A673 (cell line): ENCODE data around the gene RASA1. TPM values are rescaled to one million over a fixed set of nuclear protein-coding genes. Genes with fewer than 3 reads are reported as not detected.

Experiments used
- BruUV-seq: library from RNA; stranded (reverse); fragments of 400-500 nt; replicated peaks from 2 replicates; lab custom pipeline; 2021; lab: Mats Ljungman, UMichigan
- CTCF ChIA-PET: fragments of 300-600 bp; sonication (Branson Sonifier 250); formaldehyde crosslinking; loops from one replicate; lab custom pipeline; 2022; ENCODE audit warnings: antibody characterized with exemption; lab: Charles Lee
- POLR2A ChIA-PET: fragments of 300-600 bp; sonication (Branson Sonifier 250); formaldehyde crosslinking; loops from one replicate; lab custom pipeline; 2022; ENCODE audit warnings: antibody characterized with exemption; ENCODE audit not compliant: low non-redundant PET; lab: Charles Lee
- DNase-seq: peaks from one replicate; pipeline ENCODE4 v3.0.0-alpha.2; 2015; ENCODE audit warnings: low spot score
- H3K27ac ChIP-seq: fragments of 200-600 bp; sonication (generic); 2 replicates; pipeline ENCODE4 v1.5.1; 2016; ENCODE audit warnings: mixed run types, low read depth, mild to moderate bottlenecking, mixed read lengths, antibody characterized with exemption, low read length; ENCODE audit not compliant: poor library complexity, severe bottlenecking
- H3K27me3 ChIP-seq: fragments of 200-600 bp; sonication (generic); replicated peaks from 2 replicates; pipeline ENCODE4 v1.6.1; 2017; ENCODE audit warnings: mixed run types, low read depth, mild to moderate bottlenecking, mixed read lengths, antibody characterized with exemption, low read length; ENCODE audit not compliant: insufficient read depth, poor library complexity
- H3K36me3 ChIP-seq: fragments of 200-600 bp; sonication (generic); 2 replicates; pipeline ENCODE4 v1.6.1; 2016; ENCODE audit warnings: mixed run types, mild to moderate bottlenecking, mixed read lengths, antibody characterized with exemption, low read length; ENCODE audit not compliant: insufficient read depth, poor library complexity, severe bottlenecking
- H3K4me1 ChIP-seq: fragments of 200-600 bp; sonication (generic); 2 replicates; pipeline ENCODE4 v1.6.1; 2017; ENCODE audit warnings: mixed run types, mild to moderate bottlenecking, mixed read lengths, antibody characterized with exemption, low read length; ENCODE audit not compliant: insufficient read depth, poor library complexity, severe bottlenecking
- H3K4me3 ChIP-seq: fragments of 200-600 bp; sonication (generic); 2 replicates; pipeline ENCODE4 v1.5.1; 2016; ENCODE audit warnings: low read depth, mixed run types, mild to moderate bottlenecking, mixed read lengths, low read length; ENCODE audit not compliant: poor library complexity, severe bottlenecking
- H3K9me3 ChIP-seq: fragments of 200-600 bp; sonication (generic); 2 replicates; pipeline ENCODE4 v1.6.1; 2016; ENCODE audit warnings: mixed run types, low read depth, mild to moderate bottlenecking, mixed read lengths, antibody characterized with exemption, low read length; ENCODE audit not compliant: poor library complexity, severe bottlenecking
- EZH2 ChIP-seq: fragments of 200-600 bp; sonication (generic); IDR thresholded peaks from 2 replicates; pipeline ENCODE4 v1.6.1; 2017; ENCODE audit warnings: borderline replicate concordance, low read depth, mild to moderate bottlenecking, mixed read lengths, antibody characterized with exemption, low read length; ENCODE audit not compliant: poor library complexity, severe bottlenecking
- intact Hi-C: fragments of 100-400 bp; cut with micrococcal nuclease; formaldehyde crosslinking; loops from one replicate; pipeline ENCODE4 v1.10.0; 2022; ENCODE audit not compliant: unreplicated experiment
- total RNA-seq: library from RNA; stranded (reverse); gene quantifications from 2 replicates; pipeline ENCODE4 v1.2.3, GENCODE V29; 2021
- TF ChIP-seq, protein P1 (sequence below): fragments of 300-800, 200-600 bp; sonication (generic); conservative IDR thresholded peaks from 2 replicates; pipeline ENCODE4 v1.5.1; 2017; ENCODE audit warnings: low read depth, mild to moderate bottlenecking, antibody characterized with exemption, low read length, moderate library complexity, mixed read lengths

RASA1 gene
- total RNA-seq, 1 experiment from 2014 or later, result 34.2 TPM

- H3K4me3 ChIP-seq, result no peak overlapping the region
- no peaks in the 10 kb centered on the region for H3K9me3 ChIP-seq
- no peaks in the 10 kb centered on the region for H3K27me3 ChIP-seq
- DNase-seq, result no peak
- TF ChIP-seq, protein P1, sequence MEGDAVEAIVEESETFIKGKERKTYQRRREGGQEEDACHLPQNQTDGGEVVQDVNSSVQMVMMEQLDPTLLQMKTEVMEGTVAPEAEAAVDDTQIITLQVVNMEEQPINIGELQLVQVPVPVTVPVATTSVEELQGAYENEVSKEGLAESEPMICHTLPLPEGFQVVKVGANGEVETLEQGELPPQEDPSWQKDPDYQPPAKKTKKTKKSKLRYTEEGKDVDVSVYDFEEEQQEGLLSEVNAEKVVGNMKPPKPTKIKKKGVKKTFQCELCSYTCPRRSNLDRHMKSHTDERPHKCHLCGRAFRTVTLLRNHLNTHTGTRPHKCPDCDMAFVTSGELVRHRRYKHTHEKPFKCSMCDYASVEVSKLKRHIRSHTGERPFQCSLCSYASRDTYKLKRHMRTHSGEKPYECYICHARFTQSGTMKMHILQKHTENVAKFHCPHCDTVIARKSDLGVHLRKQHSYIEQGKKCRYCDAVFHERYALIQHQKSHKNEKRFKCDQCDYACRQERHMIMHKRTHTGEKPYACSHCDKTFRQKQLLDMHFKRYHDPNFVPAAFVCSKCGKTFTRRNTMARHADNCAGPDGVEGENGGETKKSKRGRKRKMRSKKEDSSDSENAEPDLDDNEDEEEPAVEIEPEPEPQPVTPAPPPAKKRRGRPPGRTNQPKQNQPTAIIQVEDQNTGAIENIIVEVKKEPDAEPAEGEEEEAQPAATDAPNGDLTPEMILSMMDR, result no peak
- no peak for TF ChIP-seq EZH2
- POLR2A ChIA-PET, result no interaction called here
- H3K4me1 ChIP-seq, result no peaks in the 10 kb centered on the region
- BruUV-seq, result no TSS peak
- no peaks in the 10 kb centered on the region for H3K36me3 ChIP-seq
- CTCF ChIA-PET, result no interaction called here
- intact Hi-C loops, result no loop called here
- no peak overlapping the region for H3K27ac ChIP-seq
These were observed 15.4 kb upstream of the RASA1 start for GRCh38 chr5:87252283-87252605.

- H3K36me3 ChIP-seq, result no peaks in the 10 kb centered on the region
- no peaks in the 10 kb centered on the region for H3K27me3 ChIP-seq
- no peaks in the 10 kb centered on the region for H3K4me1 ChIP-seq
- TF ChIP-seq, protein P1, result no peak
- TF ChIP-seq EZH2, result no peak
- no peak overlapping the region for H3K4me3 ChIP-seq
- no TSS peak for BruUV-seq
- ChIA-PET POLR2A (no interaction called here), CTCF (no interaction called here)
- intact Hi-C loops, result no loop called here
- H3K9me3 ChIP-seq, result no peaks in the 10 kb centered on the region
- DNase-seq, result no peak
- H3K27ac ChIP-seq, result no peak overlapping the region
These were observed 13.6 kb upstream of the RASA1 start for GRCh38 chr5:87254035-87254434.

DNA sequence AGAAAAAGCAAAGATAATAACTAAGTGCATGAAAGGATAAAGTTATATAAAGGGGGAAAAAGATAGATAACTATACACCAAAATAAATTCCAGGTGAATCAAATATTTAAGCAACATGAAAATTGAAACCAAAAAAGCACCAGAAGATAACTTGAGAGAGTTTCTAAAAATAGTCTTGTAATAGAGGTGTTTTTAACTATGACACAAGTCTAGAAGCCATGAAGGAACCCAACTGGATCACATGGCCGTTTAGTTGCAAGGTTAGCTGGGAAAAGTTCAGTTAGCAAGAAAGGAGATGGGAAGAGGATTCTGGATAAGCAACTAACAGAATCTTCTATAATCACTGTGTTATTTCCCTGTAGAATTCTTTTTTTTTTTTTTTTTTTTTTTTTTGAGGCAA, 9.2 kb upstream of the RASA1 start:
- Histone ChIP-seq H3K27ac (no peak overlapping the region), H3K36me3 (no peaks in the 10 kb centered on the region), H3K4me1 (no peaks in the 10 kb centered on the region), H3K4me3 (no peak overlapping the region), H3K27me3 (no peaks in the 10 kb centered on the region), H3K9me3 (no peaks in the 10 kb centered on the region)
- ChIA-PET CTCF (no interaction called here), POLR2A (no interaction called here)
- TF ChIP-seq, protein P1, result no peak
- no peak for TF ChIP-seq EZH2
- no peak for DNase-seq
- BruUV-seq, result no TSS peak
- intact Hi-C loops, result no loop called here
